AG09319 (cell line): ENCODE data around the gene APBA3.

Experiments used
- DNase-seq: peaks from one replicate; pipeline ENCODE4 v3.0.0-alpha.2; 2010; ENCODE audit warnings: low read depth; ENCODE audit errors: extremely low read depth
- TF ChIP-seq, protein P1 (sequence below): IDR thresholded peaks from 2 replicates; pipeline ENCODE4 v1.5.1; 2011; ENCODE audit warnings: low read depth, mild to moderate bottlenecking, inconsistent platforms, low read length, moderate library complexity

The APBA3 gene

GRCh38 chr19:3708207-3708931 lies 53.1 kb downstream of the APBA3 start, which contains the start of gene TJP3:
TSS of gene TJP3 (plus strand) at chr19:3708384. CDS start at chr19:3728433, 20,049 bp downstream.
- TF ChIP-seq, protein P1, sequence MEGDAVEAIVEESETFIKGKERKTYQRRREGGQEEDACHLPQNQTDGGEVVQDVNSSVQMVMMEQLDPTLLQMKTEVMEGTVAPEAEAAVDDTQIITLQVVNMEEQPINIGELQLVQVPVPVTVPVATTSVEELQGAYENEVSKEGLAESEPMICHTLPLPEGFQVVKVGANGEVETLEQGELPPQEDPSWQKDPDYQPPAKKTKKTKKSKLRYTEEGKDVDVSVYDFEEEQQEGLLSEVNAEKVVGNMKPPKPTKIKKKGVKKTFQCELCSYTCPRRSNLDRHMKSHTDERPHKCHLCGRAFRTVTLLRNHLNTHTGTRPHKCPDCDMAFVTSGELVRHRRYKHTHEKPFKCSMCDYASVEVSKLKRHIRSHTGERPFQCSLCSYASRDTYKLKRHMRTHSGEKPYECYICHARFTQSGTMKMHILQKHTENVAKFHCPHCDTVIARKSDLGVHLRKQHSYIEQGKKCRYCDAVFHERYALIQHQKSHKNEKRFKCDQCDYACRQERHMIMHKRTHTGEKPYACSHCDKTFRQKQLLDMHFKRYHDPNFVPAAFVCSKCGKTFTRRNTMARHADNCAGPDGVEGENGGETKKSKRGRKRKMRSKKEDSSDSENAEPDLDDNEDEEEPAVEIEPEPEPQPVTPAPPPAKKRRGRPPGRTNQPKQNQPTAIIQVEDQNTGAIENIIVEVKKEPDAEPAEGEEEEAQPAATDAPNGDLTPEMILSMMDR = no peak
- no peak for DNase-seq

GRCh38 chr19:3707868-3708206 lies 53.7 kb downstream of the APBA3 start:
- DNase-seq = no peak
- TF ChIP-seq, protein P1 = no peak

- TF ChIP-seq, protein P1 = no peak
- no peak for DNase-seq
Observed at GRCh38 chr19:3701200-3701599, 60.3 kb downstream of the APBA3 start.
